Esophagus squamous epithelium (tissue), 5 donors: ENCODE measurements around the gene TMEM229A. TPM values are rescaled to one million over a fixed set of nuclear protein-coding genes. Genes with fewer than 3 reads are reported as not detected.
"Not testable (repeated sequence)": the region's sequence is repeated elsewhere in the genome, so short reads cannot be mapped to it uniquely, and the experiment has no call there.

Source experiments
- DNase-seq: peaks from one replicate; lab custom pipeline; 2025; lab: John Stamatoyannopoulos, UW
- H3K27ac ChIP-seq, 4 donors: fragments of 200-600 bp; sonication (generic); one replicate each; pipeline ENCODE4 v1.5.1; 2016 to 2019; ENCODE audit warnings: mild to moderate bottlenecking in 1 of 4
- H3K27me3 ChIP-seq, 4 donors: fragments of 200-600 bp; sonication (generic); 1 replicate in 3 of 4; 2 replicates in 1 of 4; pipeline versions ENCODE4 v1.5.1 to v1.6.0; 2017 to 2021; ENCODE audit warnings: antibody characterized with exemption in 1 of 4
- H3K36me3 ChIP-seq, 3 donors: fragments of 200-600 bp; sonication (generic); one replicate each; pipeline ENCODE4 v1.5.1; 2016 to 2019
- H3K4me1 ChIP-seq, 3 donors: fragments of 200-600 bp; sonication (generic); one replicate each; pipeline ENCODE4 v1.5.1; 2017 to 2019
- H3K4me3 ChIP-seq, 4 donors: fragments of 200-600 bp; sonication (generic); 1 replicate in 3 of 4; 2 replicates in 1 of 4; pipeline ENCODE4 v1.5.1; 2016 to 2019; ENCODE audit warnings: mild to moderate bottlenecking in 2 of 4, moderate library complexity in 1 of 4
- H3K9me3 ChIP-seq, 3 donors: fragments of 200-600 bp; sonication (generic); one replicate each; pipeline ENCODE4 v1.5.1; 2016 to 2019
- POLR2A ChIP-seq, 4 donors: fragments of 450-650 bp; IDR thresholded peaks; one replicate each; pipeline ENCODE4 v1.6.1; 2017; ENCODE audit warnings: antibody characterized with exemption in 4 of 4, mild to moderate bottlenecking in 4 of 4, moderate library complexity in 3 of 4
- WGBS, 2 donors: methylation state at CpG; one replicate each; pipeline ENCODE4 v1.1.5; 2018; 5-methylcytosine and 5-hydroxymethylcytosine counted together
- intact Hi-C: fragments of 100-400 bp; cut with DNase I; formaldehyde crosslinking; loops from one replicate; pipeline ENCODE4 v1.15.0; 2022
- total RNA-seq, 4 donors: library from RNA; depleted of rRNA; stranded (reverse); fragments of >200 nt; gene quantifications; one replicate each; pipeline ENCODE4 v1.1.0, GENCODE V29; 2016
- TF ChIP-seq, protein P1 (sequence below), 6 experiments: fragments of 450-650 bp in 4 of 6; fragments of 200-600 bp in 2 of 6; sonication (generic) in 2 of 6; IDR thresholded peaks; one replicate each; pipeline ENCODE4 v1.5.1; 2016 to 2019; ENCODE audit warnings: antibody characterized with exemption in 6 of 6, mild to moderate bottlenecking in 4 of 6, moderate library complexity in 4 of 6
- donor health status: DM: yes; HTN: yes; CAD: no.

Gene TMEM229A
- total RNA-seq, 4 donors from 2014 or later, result not detected

DNA sequence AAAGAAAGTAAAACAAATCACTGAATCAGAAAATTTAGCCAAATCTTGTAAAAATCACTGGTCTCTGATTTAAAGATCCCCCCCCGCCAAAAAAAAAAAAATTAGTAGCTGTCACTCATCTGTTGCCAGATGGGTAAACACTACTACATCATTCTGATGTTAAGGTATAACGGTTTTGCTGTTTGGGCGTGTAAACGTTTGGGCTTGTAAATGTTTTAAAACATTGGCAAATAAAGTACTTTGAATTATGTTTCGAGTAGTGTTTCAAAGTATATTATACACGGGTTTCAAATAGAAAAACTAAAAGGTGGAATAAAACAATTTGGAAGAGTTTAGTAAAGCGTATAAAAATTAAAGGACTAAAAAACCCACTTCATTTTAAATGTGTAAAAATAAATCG is 1.5 kb downstream of the TMEM229A start:
- no peak overlapping the region for H3K4me3 ChIP-seq
- intact Hi-C loops, result no loop called here

DNA sequence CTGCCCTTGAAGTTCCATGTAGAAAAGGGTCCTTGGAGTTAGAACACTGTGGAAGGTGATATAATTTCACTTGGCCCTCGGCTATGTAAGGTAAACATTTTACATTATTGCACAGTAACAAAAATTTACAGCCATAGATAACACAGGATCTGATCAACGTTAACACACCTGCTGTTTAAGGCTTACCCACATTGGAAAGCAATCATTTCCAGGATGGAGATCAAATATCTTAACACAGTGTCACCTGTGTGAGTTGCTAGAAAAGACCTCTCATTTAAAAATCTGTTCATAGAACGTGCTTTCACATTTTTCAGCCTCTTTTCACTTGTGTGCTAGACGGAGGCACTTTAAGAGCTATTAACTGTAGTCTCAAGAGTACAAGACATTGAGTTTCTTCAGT is 1.9 kb downstream of the TMEM229A start:
- Histone ChIP-seq H3K4me3 (no peak overlapping the region), H3K9me3 (no peaks in the 10 kb centered on the region), H3K27ac (no peak overlapping the region), H3K36me3 (no peaks in the 10 kb centered on the region), H3K27me3 (peaks cover 0 to 80% (median 8%) of the 10 kb centered on the region in 4 donors), H3K4me1 (peaks cover 9 to 22% (median 17%) of the 10 kb centered on the region in 3 donors)
- DNase-seq, result no peak
- 47 to 53% methylated on average over 4 of the region's 4 CpGs for WGBS, 2 donors
- TF ChIP-seq, protein P1, sequence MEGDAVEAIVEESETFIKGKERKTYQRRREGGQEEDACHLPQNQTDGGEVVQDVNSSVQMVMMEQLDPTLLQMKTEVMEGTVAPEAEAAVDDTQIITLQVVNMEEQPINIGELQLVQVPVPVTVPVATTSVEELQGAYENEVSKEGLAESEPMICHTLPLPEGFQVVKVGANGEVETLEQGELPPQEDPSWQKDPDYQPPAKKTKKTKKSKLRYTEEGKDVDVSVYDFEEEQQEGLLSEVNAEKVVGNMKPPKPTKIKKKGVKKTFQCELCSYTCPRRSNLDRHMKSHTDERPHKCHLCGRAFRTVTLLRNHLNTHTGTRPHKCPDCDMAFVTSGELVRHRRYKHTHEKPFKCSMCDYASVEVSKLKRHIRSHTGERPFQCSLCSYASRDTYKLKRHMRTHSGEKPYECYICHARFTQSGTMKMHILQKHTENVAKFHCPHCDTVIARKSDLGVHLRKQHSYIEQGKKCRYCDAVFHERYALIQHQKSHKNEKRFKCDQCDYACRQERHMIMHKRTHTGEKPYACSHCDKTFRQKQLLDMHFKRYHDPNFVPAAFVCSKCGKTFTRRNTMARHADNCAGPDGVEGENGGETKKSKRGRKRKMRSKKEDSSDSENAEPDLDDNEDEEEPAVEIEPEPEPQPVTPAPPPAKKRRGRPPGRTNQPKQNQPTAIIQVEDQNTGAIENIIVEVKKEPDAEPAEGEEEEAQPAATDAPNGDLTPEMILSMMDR (IDR thresholded peaks at IDR 0.05), result no peak
- intact Hi-C loops, result no loop called here

More for the DNA sequence above, 1.5 kb downstream of the TMEM229A start:
- no peak for TF ChIP-seq POLR2A (IDR thresholded peaks at IDR 0.05)
- TF ChIP-seq, protein P1 (IDR thresholded peaks at IDR 0.05), result no peak
- 28 to 31% methylated on average over 8 of the region's 8 CpGs for WGBS, 2 donors
- Histone ChIP-seq H3K9me3 (no peaks in the 10 kb centered on the region), H3K27ac (no peak overlapping the region), H3K4me1 (peaks cover 9 to 22% (median 17%) of the 10 kb centered on the region in 3 donors), H3K36me3 (no peaks in the 10 kb centered on the region), H3K27me3 (peaks cover 0 to 80% (median 8%) of the 10 kb centered on the region in 4 donors)
- no peak for DNase-seq

DNA sequence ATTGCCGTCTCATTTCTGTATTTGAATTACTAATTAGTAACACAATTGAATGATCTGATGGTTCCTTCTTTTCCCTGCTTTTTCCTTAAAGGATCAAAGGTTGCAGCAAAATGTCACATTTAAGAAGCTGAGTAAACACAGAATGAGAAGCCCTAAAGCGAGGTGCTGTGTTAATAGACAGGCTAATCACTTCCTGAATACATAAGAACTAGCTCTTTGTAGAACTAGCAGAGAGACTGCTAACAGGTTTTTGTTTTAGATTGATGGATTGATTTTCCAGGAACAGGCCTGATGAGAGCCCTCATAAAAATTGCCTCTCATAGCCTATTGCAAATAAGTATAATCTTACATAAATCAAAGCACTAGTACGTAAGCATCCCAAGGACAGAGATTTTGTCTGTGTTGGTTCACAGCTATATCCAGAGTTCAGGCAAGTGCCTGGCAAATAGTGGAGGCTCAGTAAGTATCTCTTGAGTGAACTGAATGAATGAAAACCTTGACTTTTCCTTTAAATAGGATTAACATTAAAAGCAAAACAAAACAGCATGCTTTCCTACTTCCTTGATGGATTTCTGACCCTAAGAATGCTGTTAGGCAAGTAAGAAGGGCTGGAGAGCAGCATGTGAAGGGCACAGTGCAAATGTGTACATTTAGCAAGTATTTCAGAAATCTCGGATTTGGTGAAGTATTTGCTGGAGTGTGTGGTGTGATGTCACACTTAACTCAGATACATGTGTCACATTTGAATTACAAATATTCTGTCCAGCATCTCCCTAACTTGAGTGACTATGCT is 3.3 kb downstream of the TMEM229A start:
- no peak overlapping the region for H3K4me3 ChIP-seq
- no peak overlapping the region for H3K27ac ChIP-seq
- H3K9me3 ChIP-seq, result no peaks in the 10 kb centered on the region
- TF ChIP-seq, protein P1 (IDR thresholded peaks at IDR 0.05), result no peak
- no peak for TF ChIP-seq POLR2A (IDR thresholded peaks at IDR 0.05)
- peaks cover 9 to 22% (median 17%) of the 10 kb centered on the region in 3 donors for H3K4me1 ChIP-seq
- intact Hi-C loops, result no loop called here
- DNase-seq, result no peak
- H3K27me3 ChIP-seq, result peaks cover 0 to 74% (median 8%) of the 10 kb centered on the region in 4 donors
- 62 to 71% methylated on average over 4 of the region's 4 CpGs for WGBS, 2 donors
- H3K36me3 ChIP-seq, result no peaks in the 10 kb centered on the region

DNA sequence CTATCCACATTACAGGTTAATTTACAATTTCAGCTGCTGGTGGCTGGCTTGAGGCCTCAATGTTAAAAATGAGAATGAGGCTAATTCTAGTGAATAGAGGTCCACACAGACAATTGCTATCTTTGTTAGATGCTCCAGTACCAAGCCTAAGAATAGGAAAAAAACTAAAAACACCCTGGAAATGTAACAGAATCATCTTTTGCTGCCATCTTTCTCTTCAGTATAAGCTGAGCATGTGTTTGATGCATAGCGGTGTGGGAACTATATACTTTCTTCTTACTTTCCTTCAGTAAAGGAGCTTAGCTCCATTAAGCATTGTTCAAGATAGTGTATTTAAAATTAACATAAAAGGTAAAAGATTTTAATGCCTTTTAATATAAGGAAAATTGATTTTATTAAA is 5.6 kb downstream of the TMEM229A start:
- H3K4me1 ChIP-seq, result peaks cover 5 to 8% (median 5%) of the 10 kb centered on the region in 3 donors
- 90 to 94% methylated on average over 1 of the region's 1 CpG for WGBS, 2 donors
- DNase-seq, result no peak
- no peaks in the 10 kb centered on the region for H3K36me3 ChIP-seq
- H3K4me3 ChIP-seq, result no peak overlapping the region
- intact Hi-C loops, result no loop called here
- TF ChIP-seq, protein P1 (IDR thresholded peaks at IDR 0.05), result no peak
- TF ChIP-seq POLR2A (IDR thresholded peaks at IDR 0.05), result no peak
- peaks cover 0 to 51% (median 3%) of the 10 kb centered on the region in 4 donors for H3K27me3 ChIP-seq
- H3K27ac ChIP-seq, result no peak overlapping the region
- H3K9me3 ChIP-seq, result no peaks in the 10 kb centered on the region

DNA sequence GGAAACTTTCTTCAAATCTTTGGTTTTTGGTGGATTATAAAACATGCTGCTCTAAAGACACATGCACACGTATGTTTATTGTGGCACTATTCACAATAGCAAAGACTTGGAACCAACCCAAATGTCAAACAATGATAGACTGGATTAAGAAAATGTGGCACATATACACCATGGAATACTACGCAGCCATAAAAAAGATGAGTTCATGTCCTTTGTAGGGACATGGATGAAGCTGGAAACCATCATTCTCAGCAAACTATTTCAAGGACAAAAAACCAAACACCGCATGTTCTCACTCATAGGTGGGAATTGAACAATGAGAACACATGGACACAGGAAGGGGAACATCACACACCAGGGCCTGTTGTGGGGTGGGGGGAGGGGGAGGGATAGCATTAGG is 8.5 kb downstream of the TMEM229A start:
- intact Hi-C loops, H3K36me3 ChIP-seq, H3K27ac ChIP-seq, DNase-seq, H3K4me1 ChIP-seq, H3K9me3 ChIP-seq, H3K4me3 ChIP-seq: not testable (repeated sequence)
- H3K27me3 ChIP-seq, result peaks cover 0 to 21% (median 0%) of the 10 kb centered on the region in 4 donors
- WGBS, 2 donors, result 73 to 82% methylated on average over 3 of the region's 3 CpGs
